Frontal cortex (tissue), 4 donors: ENCODE data around the gene DERL2. TPM values are rescaled to one million over a fixed set of nuclear protein-coding genes. Genes with fewer than 3 reads are reported as not detected.

Experiments used
- DNase-seq, 2 donors: peaks; one replicate each; pipeline ENCODE4 v3.0.0; 2012; ENCODE audit warnings: low spot score in 2 of 2
- FAIRE-seq: peaks from 2 replicates; lab custom pipeline; 2012; peaks lifted over from hg19 to GRCh38; lab: Jason Lieb, UNC
- total RNA-seq: library from RNA; depleted of rRNA; stranded (reverse); fragments of >200 nt; gene quantifications from one replicate; pipeline ENCODE4 v1.2.3, GENCODE V29; 2014
- donor health status: control.
- donor health status: control.
- donor health status: control.

DERL2 gene
- 55.8 TPM for total RNA-seq

- no peak for FAIRE-seq
These were observed at the start of gene DERL2 for GRCh38 chr17:5485270-5486205. Gene DERL2 (minus strand): TSS chr17:5486178. CDS start chr17:5486161, 17 bp downstream.

GRCh38 chr17:5535436-5535835 is 49.5 kb upstream of the DERL2 start:
- DNase-seq (no peak), FAIRE-seq (no peak)

More at GRCh38 chr17:5485270-5486205, at the start of gene DERL2:
- DNase-seq: no peak

- DNase-seq (no peak), FAIRE-seq (no peak)
These were observed 47.7 kb upstream of the DERL2 start for GRCh38 chr17:5533486-5534315.

- no peak for DNase-seq
- FAIRE-seq: no peak
These were observed 46.6 kb upstream of the DERL2 start for GRCh38 chr17:5532581-5532980.

GRCh38 chr17:5531085-5531418 is 45.1 kb upstream of the DERL2 start:
- no peak for DNase-seq

GRCh38 chr17:5530265-5531084 is 44.5 kb upstream of the DERL2 start:
- no peak for DNase-seq
- no peak for FAIRE-seq

More at GRCh38 chr17:5531085-5531418, 45.1 kb upstream of the DERL2 start:
- no peak for FAIRE-seq

GRCh38 chr17:5527601-5528250 is 41.7 kb upstream of the DERL2 start:
- no peak for DNase-seq
- FAIRE-seq: no peak

GRCh38 chr17:5526821-5527598 is 41.0 kb upstream of the DERL2 start:
- FAIRE-seq (no peak), DNase-seq (peak; percentile 51 to 78)

GRCh38 chr17:5523249-5523648 is 37.3 kb upstream of the DERL2 start:
- no peak for FAIRE-seq

GRCh38 chr17:5522476-5522875 is 36.5 kb upstream of the DERL2 start:
- DNase-seq: no peak
- FAIRE-seq: no peak

More at GRCh38 chr17:5523249-5523648, 37.3 kb upstream of the DERL2 start:
- no peak for DNase-seq

- FAIRE-seq: no peak
- DNase-seq: no peak
These were observed 30.2 kb upstream of the DERL2 start for GRCh38 chr17:5516060-5516792.

- DNase-seq (no peak), FAIRE-seq (no peak)
These were observed 29.0 kb upstream of the DERL2 start for GRCh38 chr17:5514976-5515375.

GRCh38 chr17:5513628-5514027 is 27.6 kb upstream of the DERL2 start:
- no peak for DNase-seq
- FAIRE-seq: no peak

- DNase-seq (no peak), FAIRE-seq (no peak)
These were observed 25.6 kb upstream of the DERL2 start for GRCh38 chr17:5511401-5512225.

GRCh38 chr17:5510771-5511170 is 24.8 kb upstream of the DERL2 start:
- FAIRE-seq: no peak
- no peak for DNase-seq

GRCh38 chr17:5509482-5509881 is 23.5 kb upstream of the DERL2 start:
- no peak for FAIRE-seq

GRCh38 chr17:5508810-5509209 is 22.8 kb upstream of the DERL2 start:
- DNase-seq (no peak), FAIRE-seq (no peak)

More at GRCh38 chr17:5509482-5509881, 23.5 kb upstream of the DERL2 start:
- no peak for DNase-seq
